Measurements from ENCODE around the gene CLDN24.

GRCh38 chr4:183299464-183299863 is 22.8 kb downstream of the CLDN24 start:
- TF ChIP-seq POLR2A (IDR thresholded peaks at IDR 0.05; ENCODE audit: low read depth, low read length) (no peak), EZH2 (IDR thresholded peaks at IDR 0.05; ENCODE audit: borderline replicate concordance, low read depth, low read length, severe bottlenecking) (no peak), CTCF (IDR thresholded peaks at IDR 0.05; ENCODE audit: extremely low read depth in 1 of 2, insufficient read depth in 1 of 2, low read depth in 1 of 2, low read length in 2 of 2) (no peak), MYC (IDR thresholded peaks at IDR 0.05; ENCODE audit: low read depth, low read length) (no peak)
